HUES6 (cell line): Measurements from ENCODE around the gene ADSL.

ENCODE experiments used
- H3K27ac ChIP-seq: 2 replicates; pipeline ENCODE4 v1.7.0; 2013; ENCODE audit warnings: low read depth, mild to moderate bottlenecking, low read length, inconsistent platforms
- H3K27me3 ChIP-seq: 2 replicates; pipeline ENCODE4 v1.6.1; 2013; ENCODE audit warnings: low read length; ENCODE audit not compliant: control insufficient read depth, insufficient read depth
- H3K36me3 ChIP-seq: 2 replicates; pipeline ENCODE4 v1.6.1; 2013; ENCODE audit warnings: low read length; ENCODE audit not compliant: control insufficient read depth, insufficient read depth
- H3K4me1 ChIP-seq: 2 replicates; pipeline ENCODE4 v1.6.1; 2013; ENCODE audit warnings: low read length; ENCODE audit not compliant: control insufficient read depth, insufficient read depth
- H3K4me3 ChIP-seq: 2 replicates; pipeline ENCODE4 v1.5.1; 2013; ENCODE audit warnings: low read depth, low read length
- H3K9ac ChIP-seq: one replicate; pipeline ENCODE4 v1.6.1; 2013; ENCODE audit warnings: mild to moderate bottlenecking, low read length
- H3K9me3 ChIP-seq: 2 replicates; pipeline ENCODE4 v1.6.1; 2013; ENCODE audit warnings: low read depth, low read length; ENCODE audit not compliant: control insufficient read depth, insufficient read depth

The ADSL gene

DNA sequence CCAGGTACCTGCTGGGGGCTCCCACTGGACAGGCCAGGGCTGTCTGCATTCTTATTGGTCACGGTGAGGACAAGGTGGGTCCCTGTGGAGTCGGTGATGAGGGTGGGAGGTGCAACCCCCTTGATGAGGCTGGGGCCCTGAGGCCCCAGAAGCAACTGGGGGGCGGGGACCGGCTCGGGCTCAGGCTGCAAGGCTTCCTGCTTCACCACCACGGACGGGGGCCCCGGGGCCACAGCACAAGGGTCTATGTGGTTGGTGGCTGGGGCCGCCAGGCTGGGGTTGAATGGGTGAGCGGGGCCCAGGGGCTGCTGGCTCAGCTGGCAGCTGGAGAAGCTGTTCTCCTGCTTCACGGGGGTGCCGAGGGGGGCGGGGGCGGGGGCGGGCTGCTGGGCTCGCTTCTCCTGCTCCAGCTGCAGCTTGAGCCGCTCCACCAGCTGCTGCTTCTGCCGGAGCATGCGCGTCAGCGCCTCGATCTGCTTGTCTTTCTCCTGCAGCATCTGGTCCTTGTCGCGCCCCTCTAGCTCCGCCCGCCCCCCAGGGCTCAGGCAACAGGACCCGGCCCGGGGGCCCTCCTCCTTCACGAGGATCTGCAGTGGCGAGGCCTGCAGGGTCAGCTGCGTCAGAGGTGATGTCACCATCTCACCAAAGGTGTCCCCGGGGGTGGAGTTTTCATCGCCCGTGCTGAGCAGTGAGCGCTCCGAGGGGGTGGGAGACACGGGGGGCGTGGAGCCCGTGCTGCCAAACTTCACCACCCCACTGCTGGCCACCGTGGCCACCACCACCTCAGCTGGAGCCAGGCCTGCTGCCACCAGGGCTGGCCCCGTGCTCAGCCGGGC, 72.3 kb downstream of the ADSL start:
- no peaks in the 10 kb centered on the region for H3K9me3 ChIP-seq
- H3K27me3 ChIP-seq, result no peaks in the 10 kb centered on the region
- H3K27ac ChIP-seq, result no peak overlapping the region
- H3K4me3 ChIP-seq, result no peak overlapping the region
- no peak overlapping the region for H3K9ac ChIP-seq
- H3K36me3 ChIP-seq, result peaks cover 68% of the 10 kb centered on the region
- H3K4me1 ChIP-seq, result no peaks in the 10 kb centered on the region; the same call in 1 of the 2 replicates

DNA sequence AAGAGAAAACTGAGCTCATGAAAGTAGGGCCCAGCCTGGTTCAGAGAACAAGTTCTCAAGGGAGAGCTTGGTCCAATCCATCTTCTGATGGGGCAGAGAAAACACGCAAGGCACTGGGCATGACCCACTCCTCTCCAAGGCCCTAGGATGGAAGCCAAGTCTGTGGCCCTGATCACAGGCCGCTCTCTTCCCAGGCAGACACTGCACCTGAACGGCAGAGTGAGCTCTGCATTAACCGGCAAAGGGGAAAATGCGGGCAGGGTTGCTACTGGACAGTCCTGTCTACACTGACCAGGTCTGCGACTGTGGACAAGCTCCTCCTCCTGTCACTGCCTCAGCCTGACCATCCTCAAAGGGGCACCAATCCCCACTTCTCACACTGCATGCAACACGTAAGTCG, 73.4 kb downstream of the ADSL start:
- no peak overlapping the region for H3K27ac ChIP-seq
- H3K9me3 ChIP-seq, result no peaks in the 10 kb centered on the region
- H3K36me3 ChIP-seq, result peaks cover 79% of the 10 kb centered on the region
- H3K4me3 ChIP-seq, result no peak overlapping the region
- H3K4me1 ChIP-seq, result no peaks in the 10 kb centered on the region; the same call in 1 of the 2 replicates
- H3K9ac ChIP-seq, result no peak overlapping the region
- no peaks in the 10 kb centered on the region for H3K27me3 ChIP-seq

DNA sequence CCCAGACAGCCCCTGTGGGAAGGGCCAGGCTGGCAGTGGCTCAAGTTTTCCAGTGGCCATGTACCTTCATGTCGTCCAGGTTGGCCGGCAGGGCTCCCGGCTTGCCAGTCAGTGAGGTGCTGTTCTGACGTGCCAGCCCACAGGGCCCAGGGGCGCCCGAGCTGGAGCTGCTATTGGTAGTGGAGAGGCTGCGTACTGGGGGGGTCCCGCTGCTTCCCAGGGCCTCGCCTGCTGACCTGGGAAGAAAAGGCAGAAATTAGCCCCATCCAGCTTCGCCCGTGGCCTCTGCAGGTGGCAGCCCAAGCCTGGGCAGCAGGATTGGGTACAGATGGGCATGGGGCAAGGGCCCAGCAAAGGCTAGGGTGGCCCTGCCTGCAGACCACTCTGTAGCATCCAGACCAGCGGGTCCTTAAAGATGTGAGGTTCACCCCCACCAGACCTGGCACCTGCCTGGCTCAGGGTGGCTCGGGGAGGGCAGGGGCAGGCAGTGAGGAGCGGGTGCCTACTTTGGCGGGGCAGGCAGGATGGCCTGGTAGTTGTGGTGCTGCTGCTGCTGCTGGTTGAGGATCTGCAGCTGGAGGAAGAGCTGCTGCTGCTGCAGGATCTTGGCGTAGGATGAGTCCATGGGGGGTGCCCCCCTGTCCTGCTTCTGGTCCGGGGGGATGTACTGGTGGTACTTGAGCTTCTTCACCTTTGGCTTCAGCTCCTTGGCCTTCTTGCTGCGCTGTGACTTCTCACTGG, 74.2 kb downstream of the ADSL start:
- Histone ChIP-seq H3K4me3 (no peak overlapping the region), H3K27me3 (no peaks in the 10 kb centered on the region), H3K9me3 (no peaks in the 10 kb centered on the region), H3K36me3 (peaks cover 86% of the 10 kb centered on the region), H3K4me1 (no peaks in the 10 kb centered on the region; the same call in 1 of the 2 replicates), H3K9ac (no peak overlapping the region), H3K27ac (no peak overlapping the region)

DNA sequence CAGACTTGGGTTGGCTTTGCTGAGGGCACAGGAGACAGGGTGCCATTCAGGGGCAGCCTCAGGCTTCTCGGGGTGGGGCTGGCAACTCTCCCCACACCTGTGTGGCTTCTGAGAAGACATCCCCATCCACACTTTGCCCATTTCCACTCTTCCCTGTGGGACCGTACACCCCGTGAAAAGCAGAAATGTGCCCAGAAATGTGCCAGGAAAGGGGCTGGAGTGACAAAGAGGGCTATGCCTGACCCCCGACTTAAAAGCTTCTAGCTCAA, 74.7 kb downstream of the ADSL start:
- no peaks in the 10 kb centered on the region; the same call in 1 of the 2 replicates for H3K4me1 ChIP-seq
- no peak overlapping the region for H3K4me3 ChIP-seq
- H3K27ac ChIP-seq, result no peak overlapping the region
- H3K9ac ChIP-seq, result no peak overlapping the region
- H3K27me3 ChIP-seq, result no peaks in the 10 kb centered on the region
- H3K36me3 ChIP-seq, result peaks cover 85% of the 10 kb centered on the region
- no peaks in the 10 kb centered on the region for H3K9me3 ChIP-seq

DNA sequence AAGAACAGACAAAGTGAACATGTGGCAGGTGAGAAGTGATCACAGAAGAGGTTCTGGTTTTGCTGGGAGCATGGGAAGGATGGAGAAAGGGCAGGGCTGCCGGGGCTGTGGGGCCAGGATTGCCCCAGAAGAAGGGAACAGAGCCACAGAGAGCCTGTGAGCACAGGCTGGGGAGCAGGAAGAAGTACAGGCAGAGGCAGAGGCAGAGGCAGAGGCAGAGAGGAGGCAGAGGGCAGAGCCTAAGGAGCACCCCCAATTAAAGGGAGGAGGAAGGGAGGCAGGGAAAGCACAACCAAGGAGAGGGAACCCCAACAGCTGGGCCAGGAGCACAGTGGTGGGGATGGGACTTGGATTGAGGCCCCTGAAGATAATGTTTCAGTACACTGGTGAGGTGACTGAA, 75.6 kb downstream of the ADSL start:
- Histone ChIP-seq H3K9me3 (no peaks in the 10 kb centered on the region), H3K27ac (no peak overlapping the region), H3K4me3 (no peak overlapping the region), H3K4me1 (no peaks in the 10 kb centered on the region; the same call in 1 of the 2 replicates), H3K36me3 (peaks cover 84% of the 10 kb centered on the region), H3K9ac (no peak overlapping the region), H3K27me3 (no peaks in the 10 kb centered on the region)

DNA sequence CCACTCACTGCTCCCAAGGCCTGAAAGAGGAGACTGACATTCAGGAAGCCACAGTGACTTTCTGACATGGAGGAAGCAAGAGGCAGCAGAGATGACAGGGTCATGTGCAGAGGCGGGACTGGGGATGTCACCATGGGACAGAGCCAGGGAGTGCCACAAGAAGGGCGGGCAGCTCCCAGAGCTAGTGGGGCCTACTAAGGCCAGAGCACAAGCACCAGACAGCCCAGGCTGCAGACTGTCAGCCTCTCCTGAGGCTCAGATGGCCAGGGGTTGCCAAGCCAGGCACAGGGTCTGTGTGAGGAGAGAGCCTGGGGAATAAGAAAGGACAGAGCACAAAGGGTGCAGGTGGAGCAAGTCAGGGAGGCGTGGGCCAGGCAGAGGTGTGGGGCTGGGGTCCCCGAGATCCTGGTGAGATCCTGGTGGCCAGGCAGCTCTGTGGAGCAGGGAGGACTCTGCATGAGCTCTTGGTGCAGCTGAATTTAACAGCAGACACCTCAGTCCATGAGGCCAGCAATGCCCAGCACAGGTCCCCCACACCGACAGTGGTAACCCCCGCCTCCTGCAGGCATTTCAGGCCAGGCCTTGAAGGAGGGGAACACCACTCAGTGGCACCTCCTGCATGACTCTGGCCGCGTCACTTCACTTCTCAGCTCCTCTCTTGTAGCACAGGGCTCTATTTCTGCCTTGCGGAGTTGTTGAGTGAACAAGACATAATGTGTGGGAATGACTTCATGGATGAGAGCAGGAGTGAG, 76.4 kb downstream of the ADSL start:
- no peaks in the 10 kb centered on the region for H3K27me3 ChIP-seq
- no peak overlapping the region for H3K27ac ChIP-seq
- H3K9me3 ChIP-seq, result no peaks in the 10 kb centered on the region
- H3K36me3 ChIP-seq, result peaks cover 83% of the 10 kb centered on the region
- no peaks in the 10 kb centered on the region; the same call in 1 of the 2 replicates for H3K4me1 ChIP-seq
- H3K9ac ChIP-seq, result no peak overlapping the region
- H3K4me3 ChIP-seq, result no peak overlapping the region

DNA sequence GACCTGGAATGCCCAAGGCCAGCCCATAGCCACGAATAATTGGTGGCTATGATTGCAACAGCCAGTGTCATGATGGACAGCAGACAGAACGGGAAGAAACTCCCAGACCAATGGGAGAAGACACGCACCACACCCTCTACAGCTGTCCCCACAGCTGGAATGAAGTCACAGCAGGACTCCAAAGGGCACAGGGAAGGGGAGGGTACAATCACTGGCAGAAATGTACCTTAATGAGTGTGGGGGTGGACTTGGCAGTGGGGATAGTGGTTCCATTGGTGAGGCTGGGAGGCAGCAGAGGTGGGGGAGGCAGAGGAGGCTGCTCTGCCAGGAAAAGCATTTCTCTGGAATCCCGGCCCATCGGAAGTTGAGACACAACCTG, 77.0 kb downstream of the ADSL start:
- no peaks in the 10 kb centered on the region for H3K9me3 ChIP-seq
- H3K4me3 ChIP-seq, result no peak overlapping the region
- no peaks in the 10 kb centered on the region for H3K27me3 ChIP-seq
- no peak overlapping the region for H3K9ac ChIP-seq
- H3K4me1 ChIP-seq, result no peaks in the 10 kb centered on the region; the same call in 1 of the 2 replicates
- H3K36me3 ChIP-seq, result peaks cover 83% of the 10 kb centered on the region
- H3K27ac ChIP-seq, result no peak overlapping the region

DNA sequence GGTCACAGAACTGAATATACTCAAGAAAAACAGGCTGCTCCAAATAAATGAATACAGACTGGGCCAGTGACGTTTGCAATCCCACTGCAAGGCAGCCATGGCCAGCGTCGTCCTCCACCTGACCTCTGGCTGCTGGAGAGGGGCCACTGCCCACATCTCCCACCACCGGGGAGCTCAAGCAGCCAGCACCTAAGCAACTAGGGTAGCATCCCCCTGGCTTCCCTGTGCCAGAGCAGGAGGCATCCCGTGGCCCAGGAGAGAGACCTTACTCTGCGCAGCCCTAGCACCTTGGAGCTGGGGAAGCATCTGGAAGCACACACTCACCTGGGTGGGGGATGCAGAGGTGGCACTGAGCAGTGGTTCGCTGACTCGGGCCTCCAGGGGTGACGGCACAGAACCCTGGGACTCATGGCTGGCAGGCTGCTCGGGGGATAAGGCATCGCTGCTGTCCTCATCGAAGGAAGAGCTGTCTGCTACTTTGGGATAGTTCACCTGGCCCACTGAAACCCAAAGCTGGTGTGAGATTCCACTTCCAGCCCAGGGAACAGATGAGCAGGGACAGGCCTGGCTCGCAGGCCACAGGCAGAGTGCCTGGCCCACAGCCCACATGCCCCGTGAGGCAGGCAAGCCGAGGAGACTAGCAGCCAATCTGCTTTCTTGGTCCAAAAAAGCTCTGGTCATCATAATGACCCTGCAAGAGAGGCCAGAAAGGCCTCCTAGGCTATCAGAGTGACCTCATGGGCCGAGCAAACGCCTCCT, 77.8 kb downstream of the ADSL start:
- H3K36me3 ChIP-seq, result peaks cover 85% of the 10 kb centered on the region

DNA sequence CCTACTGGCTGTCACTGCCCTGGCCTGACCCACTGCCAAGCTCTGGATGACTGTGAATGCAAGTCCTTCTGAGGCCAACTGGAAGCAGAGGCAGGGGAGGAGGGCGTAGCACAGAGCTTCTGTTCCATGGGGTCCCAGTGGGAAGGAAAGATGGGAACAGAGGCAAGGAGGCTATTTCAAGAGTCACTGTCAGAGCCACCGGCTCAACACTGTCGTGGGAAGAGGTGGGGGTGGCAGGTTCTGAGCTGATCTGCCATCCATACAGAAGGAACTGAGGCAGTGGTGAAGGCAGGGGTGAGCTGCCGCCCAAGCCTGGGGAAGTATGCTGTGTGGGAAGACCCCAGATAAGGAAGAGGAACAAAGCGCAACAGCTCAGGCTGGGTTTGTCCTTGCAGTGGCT, 78.8 kb downstream of the ADSL start:
- Histone ChIP-seq H3K9me3 (no peaks in the 10 kb centered on the region), H3K36me3 (peaks cover 85% of the 10 kb centered on the region), H3K4me1 (no peaks in the 10 kb centered on the region), H3K27me3 (no peaks in the 10 kb centered on the region), H3K4me3 (no peak overlapping the region), H3K9ac (no peak overlapping the region), H3K27ac (no peak overlapping the region)

More for the DNA sequence above, 77.8 kb downstream of the ADSL start:
- no peaks in the 10 kb centered on the region; the same call in 1 of the 2 replicates for H3K4me1 ChIP-seq
- no peak overlapping the region for H3K9ac ChIP-seq
- no peaks in the 10 kb centered on the region for H3K27me3 ChIP-seq
- H3K9me3 ChIP-seq, result no peaks in the 10 kb centered on the region
- no peak overlapping the region for H3K4me3 ChIP-seq
- no peak overlapping the region for H3K27ac ChIP-seq

DNA sequence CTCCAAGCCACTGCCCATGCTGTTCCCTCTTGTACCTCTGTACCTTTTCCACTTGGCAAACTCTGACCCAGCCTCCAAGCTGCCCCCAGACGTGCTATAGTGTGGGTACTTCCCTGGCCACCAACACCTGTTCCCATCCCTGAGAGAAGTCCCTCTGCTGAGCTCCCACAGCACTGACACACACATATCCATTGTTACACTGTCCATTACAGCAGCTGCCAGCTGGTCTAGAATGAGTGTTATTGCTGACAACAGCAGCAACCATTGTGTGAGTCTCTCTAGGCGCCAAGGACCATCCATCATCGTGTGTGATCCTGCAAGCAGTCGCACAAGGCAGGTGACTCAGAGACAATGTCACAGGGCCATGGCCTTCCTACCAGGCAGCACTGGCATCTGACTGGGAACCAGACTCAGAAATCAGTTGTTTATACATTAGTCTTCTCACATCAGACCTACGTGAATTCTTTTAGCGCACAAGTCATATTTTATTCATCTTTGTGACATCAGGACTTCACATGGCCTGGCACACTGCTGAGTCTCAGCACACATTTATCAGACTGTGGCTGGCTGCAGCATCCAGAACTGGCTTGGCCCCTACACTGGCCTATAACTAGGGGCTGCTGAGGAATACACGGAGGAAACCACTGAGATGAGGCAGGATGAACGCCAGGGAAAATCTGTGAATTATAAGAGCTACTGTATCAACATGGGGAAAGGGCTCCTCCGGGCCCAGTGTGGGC, 80.5 kb downstream of the ADSL start:
- H3K9me3 ChIP-seq, result no peaks in the 10 kb centered on the region
- H3K27ac ChIP-seq, result no peak overlapping the region
- H3K27me3 ChIP-seq, result no peaks in the 10 kb centered on the region
- H3K4me1 ChIP-seq, result no peaks in the 10 kb centered on the region
- H3K9ac ChIP-seq, result no peak overlapping the region
- H3K36me3 ChIP-seq, result peaks cover 80% of the 10 kb centered on the region
- no peak overlapping the region for H3K4me3 ChIP-seq
